WI38 (cell line): ENCODE data around the gene ING2.
"Not testable (repeated sequence)": the region's sequence is repeated elsewhere in the genome, so short reads cannot be mapped to it uniquely, and the experiment has no call there.

ENCODE experiments used
- H3K4me3 ChIP-seq: 2 replicates; pipeline ENCODE4 v1.5.1; 2011; ENCODE audit warnings: low read depth, mild to moderate bottlenecking, control low read depth, low read length
- TF ChIP-seq, protein P1 (sequence below): IDR thresholded peaks from 2 replicates; pipeline ENCODE4 v1.5.1; 2012; ENCODE audit warnings: low read depth, mild to moderate bottlenecking, control low read depth, low read length

ING2 gene

DNA sequence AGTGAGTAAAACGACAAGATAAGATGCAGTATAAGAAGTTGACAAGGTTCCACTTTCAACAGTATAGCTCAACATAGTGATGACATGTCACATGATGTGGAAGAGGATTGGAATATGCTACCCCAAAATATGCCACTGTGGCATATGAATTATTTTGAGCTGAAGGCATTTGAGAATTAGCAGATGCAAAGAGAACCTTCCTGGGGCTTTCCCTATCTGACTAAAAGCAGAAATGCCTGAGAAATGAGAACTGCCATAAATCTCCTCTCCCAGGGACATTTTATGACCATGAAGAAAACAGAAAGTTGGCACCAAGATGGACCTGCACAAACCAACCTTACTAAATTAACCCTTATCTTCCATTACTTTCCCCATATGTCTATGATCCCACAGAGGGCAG lies 35.6 kb upstream of the ING2 start:
- TF ChIP-seq, protein P1, sequence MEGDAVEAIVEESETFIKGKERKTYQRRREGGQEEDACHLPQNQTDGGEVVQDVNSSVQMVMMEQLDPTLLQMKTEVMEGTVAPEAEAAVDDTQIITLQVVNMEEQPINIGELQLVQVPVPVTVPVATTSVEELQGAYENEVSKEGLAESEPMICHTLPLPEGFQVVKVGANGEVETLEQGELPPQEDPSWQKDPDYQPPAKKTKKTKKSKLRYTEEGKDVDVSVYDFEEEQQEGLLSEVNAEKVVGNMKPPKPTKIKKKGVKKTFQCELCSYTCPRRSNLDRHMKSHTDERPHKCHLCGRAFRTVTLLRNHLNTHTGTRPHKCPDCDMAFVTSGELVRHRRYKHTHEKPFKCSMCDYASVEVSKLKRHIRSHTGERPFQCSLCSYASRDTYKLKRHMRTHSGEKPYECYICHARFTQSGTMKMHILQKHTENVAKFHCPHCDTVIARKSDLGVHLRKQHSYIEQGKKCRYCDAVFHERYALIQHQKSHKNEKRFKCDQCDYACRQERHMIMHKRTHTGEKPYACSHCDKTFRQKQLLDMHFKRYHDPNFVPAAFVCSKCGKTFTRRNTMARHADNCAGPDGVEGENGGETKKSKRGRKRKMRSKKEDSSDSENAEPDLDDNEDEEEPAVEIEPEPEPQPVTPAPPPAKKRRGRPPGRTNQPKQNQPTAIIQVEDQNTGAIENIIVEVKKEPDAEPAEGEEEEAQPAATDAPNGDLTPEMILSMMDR, result no peak
- H3K4me3 ChIP-seq, result no peak overlapping the region

DNA sequence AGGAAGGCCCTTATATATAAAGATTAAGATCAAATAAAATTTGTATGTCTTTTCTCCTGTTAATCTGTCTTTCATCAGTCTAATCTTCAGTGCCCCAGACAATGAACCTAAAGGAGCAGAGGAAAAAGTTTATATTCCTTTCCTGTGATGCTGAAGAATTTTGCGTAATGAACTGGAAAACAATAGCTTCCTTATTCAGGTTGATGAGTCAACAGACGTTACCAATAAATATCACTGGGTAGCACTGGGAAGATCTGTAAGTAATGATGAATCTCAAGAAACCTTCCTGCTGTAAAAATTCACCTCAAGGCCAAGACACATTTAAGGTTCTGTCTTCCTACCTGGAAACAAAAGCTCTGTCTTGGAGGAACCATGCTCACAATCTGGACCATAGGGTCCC lies 34.9 kb upstream of the ING2 start:
- H3K4me3 ChIP-seq, result no peak overlapping the region
- TF ChIP-seq, protein P1, result no peak

DNA sequence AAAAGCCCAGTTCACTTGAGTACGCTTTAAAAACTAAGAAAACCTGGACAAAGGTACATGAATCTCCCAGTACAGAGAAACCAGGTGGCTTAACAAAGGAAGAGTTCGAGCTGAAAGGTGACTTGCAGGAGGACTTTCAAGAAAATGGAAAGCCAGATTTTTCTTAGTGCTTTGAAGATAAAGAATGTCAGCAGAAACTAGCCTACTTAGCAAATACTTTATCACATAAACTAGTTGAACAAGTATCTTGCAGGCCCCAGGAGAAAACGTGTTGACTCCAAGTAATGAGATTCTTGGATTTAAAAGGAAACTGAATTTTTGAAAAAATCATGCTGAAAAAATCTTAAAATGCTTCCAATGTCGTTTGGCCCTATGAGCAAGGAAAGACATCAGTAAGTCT lies 34.0 kb upstream of the ING2 start:
- TF ChIP-seq, protein P1, result no peak
- H3K4me3 ChIP-seq, result no peak overlapping the region

DNA sequence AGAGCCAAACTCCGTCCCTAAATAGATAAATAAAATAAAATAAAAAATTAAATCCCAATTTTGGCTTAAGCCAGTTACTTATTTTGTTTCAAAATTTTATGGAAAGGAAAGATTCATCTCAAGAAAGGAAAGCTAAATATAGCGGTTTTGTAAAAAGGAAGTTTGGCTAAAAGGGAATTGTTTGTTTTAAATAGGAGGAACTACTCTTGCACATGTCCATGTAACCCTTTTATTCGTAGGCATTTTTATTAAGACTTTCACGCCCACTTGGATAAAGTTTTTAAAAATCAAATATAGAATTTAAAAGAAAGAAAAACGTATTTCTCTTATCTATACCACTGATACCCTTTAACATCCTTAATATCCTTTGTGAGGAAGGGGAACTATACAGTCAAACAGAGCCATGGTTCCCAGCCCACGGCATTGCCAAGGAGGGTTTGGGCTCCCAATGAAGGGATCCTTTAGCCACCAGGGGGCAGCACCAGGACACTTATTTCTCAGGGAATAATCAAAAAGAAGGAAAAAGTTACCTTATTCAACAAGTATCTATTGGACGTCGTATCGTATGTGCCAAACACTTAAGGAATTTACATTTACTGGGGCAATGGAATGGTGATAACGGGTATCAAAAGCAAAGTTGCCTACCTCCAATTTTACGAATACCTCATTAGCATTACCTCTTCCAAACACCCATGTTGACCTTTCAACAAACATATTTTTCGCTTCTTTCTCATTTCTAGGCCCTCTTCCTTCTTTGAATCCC lies 32.7 kb upstream of the ING2 start:
- TF ChIP-seq, protein P1, result peak; percentile 66
- H3K4me3 ChIP-seq, result no peak overlapping the region

DNA sequence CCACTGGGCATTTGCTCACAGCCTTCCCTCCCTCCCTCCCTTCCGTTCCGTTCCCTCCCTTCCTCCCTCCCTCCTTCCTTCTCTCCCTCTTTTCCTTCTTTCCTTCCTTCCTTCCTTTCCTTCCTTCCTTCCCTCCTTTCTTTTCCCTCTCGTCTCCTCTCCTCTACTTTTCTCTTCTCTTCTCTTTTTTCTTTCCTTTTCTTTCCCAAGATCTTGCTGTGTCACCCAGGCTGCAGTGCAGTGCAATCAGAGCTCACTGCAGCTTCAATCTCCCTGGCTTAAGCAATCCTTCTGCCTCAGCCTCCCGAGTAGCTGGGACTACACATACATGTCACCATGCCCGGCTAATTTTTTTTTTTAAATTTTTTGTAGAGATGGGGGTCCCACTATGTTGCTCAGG lies 26.7 kb upstream of the ING2 start:
- H3K4me3 ChIP-seq, result no peak overlapping the region
- TF ChIP-seq, protein P1, result no peak

DNA sequence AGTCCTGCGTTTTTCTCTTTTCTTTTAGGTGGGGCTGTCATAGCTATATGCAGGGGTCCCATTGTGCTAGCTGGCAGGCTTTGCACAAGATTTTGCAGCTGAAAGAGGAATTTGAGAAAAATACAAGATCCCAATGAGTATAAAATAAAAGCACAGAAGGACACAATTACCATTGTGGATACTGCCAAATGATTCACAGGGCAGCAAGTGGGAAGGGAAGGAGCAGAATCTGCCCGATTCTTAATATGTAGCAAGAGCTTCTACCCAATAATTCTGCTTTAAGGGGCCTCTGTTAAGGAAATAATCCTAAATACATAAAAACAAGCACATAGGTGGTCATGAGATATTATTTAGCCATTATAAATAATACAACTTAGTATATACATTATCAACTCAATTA lies 25.9 kb upstream of the ING2 start:
- TF ChIP-seq, protein P1, result no peak
- no peak overlapping the region for H3K4me3 ChIP-seq

DNA sequence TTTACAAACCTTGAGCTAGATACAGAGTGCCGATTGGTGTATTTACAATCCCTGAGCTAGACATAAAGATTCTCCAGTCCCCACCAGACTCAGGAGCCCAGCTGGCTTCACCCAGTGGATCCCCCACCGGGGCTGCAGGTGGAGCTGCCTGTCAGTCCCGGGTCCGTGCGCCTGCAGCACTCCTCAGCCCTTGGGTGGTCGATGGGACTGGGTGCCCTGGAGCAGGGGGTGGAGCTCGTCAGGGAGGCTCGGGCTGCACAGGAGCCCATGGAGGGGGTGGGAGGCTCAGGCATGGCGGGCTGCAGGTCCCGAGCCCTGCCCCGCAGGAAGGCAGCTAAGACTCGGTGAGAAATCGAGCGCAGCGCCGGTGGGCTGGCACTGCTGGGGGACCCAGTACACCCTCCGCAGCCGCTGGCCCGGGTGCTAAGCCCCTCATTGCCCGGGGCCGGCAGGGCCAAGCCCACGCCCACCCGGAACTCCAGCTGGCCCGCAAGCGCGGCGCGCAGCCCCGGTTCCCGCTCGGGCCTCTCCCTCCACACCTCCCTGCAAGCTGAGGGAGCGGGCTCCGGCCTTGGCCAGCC lies 22.3 kb upstream of the ING2 start:
- H3K4me3 ChIP-seq, result not testable (repeated sequence)
